ENCODE data around the gene BTBD2.

DNA sequence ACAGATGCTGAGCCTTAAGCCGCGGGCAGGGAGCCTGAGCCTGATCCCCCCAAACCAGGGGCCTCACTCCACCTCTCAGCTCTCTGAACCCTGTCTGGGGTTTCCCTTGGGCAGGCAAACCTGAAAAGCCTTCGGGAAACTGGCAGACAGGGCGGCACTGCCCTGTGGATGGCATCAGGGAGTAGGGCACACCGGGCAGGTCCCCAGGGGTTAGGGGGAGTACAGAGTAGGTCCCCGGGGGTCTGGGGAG lies 25.8 kb upstream of the BTBD2 start:
- TF ChIP-seq, protein P1, sequence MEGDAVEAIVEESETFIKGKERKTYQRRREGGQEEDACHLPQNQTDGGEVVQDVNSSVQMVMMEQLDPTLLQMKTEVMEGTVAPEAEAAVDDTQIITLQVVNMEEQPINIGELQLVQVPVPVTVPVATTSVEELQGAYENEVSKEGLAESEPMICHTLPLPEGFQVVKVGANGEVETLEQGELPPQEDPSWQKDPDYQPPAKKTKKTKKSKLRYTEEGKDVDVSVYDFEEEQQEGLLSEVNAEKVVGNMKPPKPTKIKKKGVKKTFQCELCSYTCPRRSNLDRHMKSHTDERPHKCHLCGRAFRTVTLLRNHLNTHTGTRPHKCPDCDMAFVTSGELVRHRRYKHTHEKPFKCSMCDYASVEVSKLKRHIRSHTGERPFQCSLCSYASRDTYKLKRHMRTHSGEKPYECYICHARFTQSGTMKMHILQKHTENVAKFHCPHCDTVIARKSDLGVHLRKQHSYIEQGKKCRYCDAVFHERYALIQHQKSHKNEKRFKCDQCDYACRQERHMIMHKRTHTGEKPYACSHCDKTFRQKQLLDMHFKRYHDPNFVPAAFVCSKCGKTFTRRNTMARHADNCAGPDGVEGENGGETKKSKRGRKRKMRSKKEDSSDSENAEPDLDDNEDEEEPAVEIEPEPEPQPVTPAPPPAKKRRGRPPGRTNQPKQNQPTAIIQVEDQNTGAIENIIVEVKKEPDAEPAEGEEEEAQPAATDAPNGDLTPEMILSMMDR (IDR thresholded peaks at IDR 0.05; ENCODE audit: control extremely low read depth in 1 of 3, insufficient read depth in 1 of 3, low read depth in 1 of 3, low read length in 3 of 3) = no peak
- TF ChIP-seq JUN (IDR thresholded peaks at IDR 0.05; ENCODE audit: low read depth, low read length) (no peak), EZH2 (IDR thresholded peaks at IDR 0.05; ENCODE audit: low read depth, low read length, severe bottlenecking) (no peak), POLR2A (IDR thresholded peaks at IDR 0.05; ENCODE audit: control extremely low read depth in 1 of 2, low read depth in 2 of 2, low read length in 2 of 2) (no peak), EP300 (IDR thresholded peaks at IDR 0.05; ENCODE audit: borderline replicate concordance in 1 of 2, low read depth in 2 of 2, low read length in 2 of 2) (no peak), HDAC6 (IDR thresholded peaks at IDR 0.05; ENCODE audit: low read depth, low read length) (no peak), YY1 (IDR thresholded peaks at IDR 0.05; ENCODE audit: low read depth, low read length) (no peak), SIN3A (conservative IDR thresholded peaks at IDR 0.05 in 1 of 2, IDR thresholded peaks at IDR 0.05 in 1 of 2; ENCODE audit: low read depth in 1 of 2, low read length in 2 of 2) (no peak)
- TF ChIP-seq, protein P2, sequence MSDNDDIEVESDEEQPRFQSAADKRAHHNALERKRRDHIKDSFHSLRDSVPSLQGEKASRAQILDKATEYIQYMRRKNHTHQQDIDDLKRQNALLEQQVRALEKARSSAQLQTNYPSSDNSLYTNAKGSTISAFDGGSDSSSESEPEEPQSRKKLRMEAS (IDR thresholded peaks at IDR 0.05) = no peak
